ENCODE data around the gene C5AR2. TPM values are rescaled to one million over a fixed set of nuclear protein-coding genes. Genes with fewer than 3 reads are reported as not detected.

C5AR2 gene
- total RNA-seq, 1 experiment from 2014 or later = not detected

DNA sequence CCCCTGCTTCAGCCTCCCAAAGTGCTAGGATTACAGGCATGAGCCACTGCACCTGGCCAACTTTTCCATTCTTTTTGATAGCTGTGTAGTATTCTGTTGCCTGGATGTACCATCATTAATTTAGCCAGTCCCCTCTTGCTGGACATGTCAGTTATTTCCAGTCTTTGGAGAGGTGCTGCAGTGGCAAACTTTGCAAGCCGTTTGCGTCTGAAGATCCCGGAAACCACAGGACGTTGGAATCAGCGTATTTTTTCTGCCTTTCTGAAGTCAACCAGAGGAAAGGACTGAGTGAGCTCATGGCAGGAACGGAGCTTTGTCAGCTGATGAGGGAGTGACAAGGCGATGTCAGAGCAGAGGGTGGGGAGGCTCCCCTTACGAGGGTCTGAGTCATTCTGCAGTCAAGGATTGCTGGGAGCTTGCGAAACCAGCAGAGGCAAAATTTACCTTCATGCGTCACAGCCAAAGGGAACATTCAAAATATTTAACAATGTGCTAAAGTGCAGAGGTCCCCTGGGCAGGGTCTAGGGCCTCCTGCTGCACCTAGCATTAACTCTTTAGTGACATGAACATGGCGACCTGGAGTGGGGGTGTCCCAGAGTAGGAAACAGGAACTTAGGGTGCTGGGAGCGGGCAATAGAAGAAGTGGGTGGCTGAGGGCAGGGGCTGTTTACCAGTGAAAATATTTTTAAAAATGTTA is 16.7 kb upstream of the C5AR2 start:
- Histone ChIP-seq H3K4me2 (ENCODE audit: insufficient read depth, insufficient read length, low read length) (no peak overlapping the region), H4K20me1 (ENCODE audit: control insufficient read depth, insufficient read depth, insufficient read length) (no peaks in the 10 kb centered on the region), H2AK5ac (ENCODE audit: insufficient read length, low read length) (no peak overlapping the region), H3K79me2 (ENCODE audit: insufficient read depth, low read length) (no peaks in the 10 kb centered on the region), H3K27ac (ENCODE audit: insufficient read length, low read depth, low read length) (no peak overlapping the region), H4K91ac (ENCODE audit: insufficient read length, low read depth, low read length) (no peak overlapping the region), H3K23ac (ENCODE audit: insufficient read length, low read depth, low read length) (no peak overlapping the region), H3K9me3 (ENCODE audit: control insufficient read depth, low read depth, low read length) (no peaks in the 10 kb centered on the region), H2AFZ (ENCODE audit: low read length) (no peak overlapping the region), H3K23me2 (ENCODE audit: insufficient read length, low read depth, low read length, poor library complexity, severe bottlenecking) (peaks cover 3% of the 10 kb centered on the region), H3K56ac (ENCODE audit: insufficient read length, low read depth, low read length) (no peak overlapping the region), H2BK15ac (ENCODE audit: low read depth, low read length) (no peak overlapping the region), H2BK12ac (ENCODE audit: insufficient read length, low read depth, low read length) (no peak overlapping the region), H3K4me1 (ENCODE audit: insufficient read depth, low read length) (no peaks in the 10 kb centered on the region), H3K14ac (ENCODE audit: insufficient read depth, low read length) (no peak overlapping the region), H2BK5ac (ENCODE audit: insufficient read length, low read length) (no peak overlapping the region), H3K79me1 (ENCODE audit: insufficient read depth, low read depth, low read length, poor library complexity, severe bottlenecking) (no peaks in the 10 kb centered on the region), H2BK20ac (ENCODE audit: low read depth, low read length, poor library complexity, severe bottlenecking) (no peak overlapping the region), H3K9ac (ENCODE audit: extremely low read depth, insufficient read length, low read length) (no peak overlapping the region), H3K27me3 (ENCODE audit: insufficient read depth, low read length) (no peaks in the 10 kb centered on the region), H3K18ac (ENCODE audit: insufficient read length, low read depth, low read length) (no peak overlapping the region), H3T11ph (ENCODE audit: low read length) (no peak overlapping the region), H4K5ac (ENCODE audit: insufficient read length, low read depth, low read length) (no peak overlapping the region), H3K4ac (ENCODE audit: low read depth, low read length) (no peak overlapping the region), H2BK120ac (ENCODE audit: low read depth, low read length, poor library complexity, severe bottlenecking) (no peak overlapping the region), H4K8ac (replicated peaks; ENCODE audit: insufficient read length, low read depth, low read length) (no peak overlapping the region)
- no peaks in the 10 kb centered on the region for H3K9me3 Mint-ChIP-seq
- H3K4me3 Mint-ChIP-seq = no peak overlapping the region
- peaks cover 19% of the 10 kb centered on the region for H3K27me3 Mint-ChIP-seq (ENCODE audit: low read depth)
- no CpG with 5 or more reads among the region's 12 CpGs for WGBS (ENCODE audit: extremely low coverage, insufficient read length, low lambda C conversion rate)
- peak; percentile 67 for DNase-seq
- TF ChIP-seq, protein P1, sequence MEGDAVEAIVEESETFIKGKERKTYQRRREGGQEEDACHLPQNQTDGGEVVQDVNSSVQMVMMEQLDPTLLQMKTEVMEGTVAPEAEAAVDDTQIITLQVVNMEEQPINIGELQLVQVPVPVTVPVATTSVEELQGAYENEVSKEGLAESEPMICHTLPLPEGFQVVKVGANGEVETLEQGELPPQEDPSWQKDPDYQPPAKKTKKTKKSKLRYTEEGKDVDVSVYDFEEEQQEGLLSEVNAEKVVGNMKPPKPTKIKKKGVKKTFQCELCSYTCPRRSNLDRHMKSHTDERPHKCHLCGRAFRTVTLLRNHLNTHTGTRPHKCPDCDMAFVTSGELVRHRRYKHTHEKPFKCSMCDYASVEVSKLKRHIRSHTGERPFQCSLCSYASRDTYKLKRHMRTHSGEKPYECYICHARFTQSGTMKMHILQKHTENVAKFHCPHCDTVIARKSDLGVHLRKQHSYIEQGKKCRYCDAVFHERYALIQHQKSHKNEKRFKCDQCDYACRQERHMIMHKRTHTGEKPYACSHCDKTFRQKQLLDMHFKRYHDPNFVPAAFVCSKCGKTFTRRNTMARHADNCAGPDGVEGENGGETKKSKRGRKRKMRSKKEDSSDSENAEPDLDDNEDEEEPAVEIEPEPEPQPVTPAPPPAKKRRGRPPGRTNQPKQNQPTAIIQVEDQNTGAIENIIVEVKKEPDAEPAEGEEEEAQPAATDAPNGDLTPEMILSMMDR (conservative IDR thresholded peaks at IDR 0.05) = no peak
- H3K27ac Mint-ChIP-seq = 0 out of 7 replicates have a peak overlapping the region, but pooled peaks of 1 of the 3 experiments have one; percentile 25
- peaks cover 0 to 6% of the 10 kb centered on the region in 2 experiments; a peak in 1 of 4 replicates for H3K4me1 Mint-ChIP-seq
- no peaks in the 10 kb centered on the region; a peak in 1 of 7 replicates for H3K36me3 Mint-ChIP-seq (ENCODE audit: insufficient read depth in 1 of 3, low read depth in 3 of 3)

Measured in H9 (cell line).